ENCODE measurements around the gene APBB3.

The APBB3 gene

GRCh38 chr5:140551872-140552271 is 12.5 kb downstream of the APBB3 start:
- no peak for DNase-seq

DNA sequence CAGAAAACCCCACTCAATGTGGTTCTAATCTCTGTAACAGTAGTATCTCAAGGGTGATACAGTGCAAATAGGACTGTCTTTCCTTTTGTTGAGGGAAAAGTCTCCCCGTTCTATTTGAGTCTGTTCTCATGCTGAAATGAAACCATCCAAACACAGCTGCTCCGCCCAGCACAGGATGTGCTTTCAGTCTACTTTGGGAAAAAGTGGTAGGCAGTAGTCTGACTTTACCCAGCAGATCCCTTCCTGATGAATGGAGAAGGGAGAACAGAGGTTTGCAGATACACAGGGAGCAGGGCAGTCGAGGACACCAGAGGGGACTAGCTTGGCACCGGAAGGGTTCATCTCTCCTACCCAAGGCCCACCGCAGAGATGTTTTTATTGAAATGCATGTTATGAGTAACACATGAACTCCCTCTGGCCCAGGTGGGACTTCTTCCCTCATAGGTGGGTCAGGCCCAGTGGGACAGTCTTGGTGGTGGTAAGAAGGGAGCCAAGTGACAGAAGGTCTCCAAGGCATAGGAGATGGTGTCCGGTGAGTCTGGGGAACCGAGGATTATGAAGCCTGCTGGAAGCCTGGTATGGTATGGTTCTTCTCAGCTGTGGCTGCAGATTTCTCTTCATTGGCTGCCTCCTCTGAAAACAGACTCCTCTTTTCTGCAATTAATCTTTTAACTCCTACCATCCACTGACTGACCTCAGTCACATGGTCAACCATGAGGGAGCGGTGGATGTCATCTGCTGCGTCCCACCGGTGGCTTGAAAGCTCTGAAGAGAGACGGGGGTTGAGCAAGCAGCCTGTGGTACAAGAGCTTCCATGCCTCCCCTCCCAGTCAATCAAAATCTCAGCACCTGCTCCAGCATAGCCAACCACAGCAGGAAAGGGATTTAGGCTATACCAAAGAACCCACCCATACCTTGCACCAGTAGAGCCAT is 14.0 kb downstream of the APBB3 start:
- no peak for DNase-seq

GRCh38 chr5:140549237-140550144 is 14.9 kb downstream of the APBB3 start:
- DNase-seq = peak; percentile 79 to 86

- no peak for DNase-seq
These were observed 15.6 kb downstream of the APBB3 start for GRCh38 chr5:140548791-140549190.

DNA sequence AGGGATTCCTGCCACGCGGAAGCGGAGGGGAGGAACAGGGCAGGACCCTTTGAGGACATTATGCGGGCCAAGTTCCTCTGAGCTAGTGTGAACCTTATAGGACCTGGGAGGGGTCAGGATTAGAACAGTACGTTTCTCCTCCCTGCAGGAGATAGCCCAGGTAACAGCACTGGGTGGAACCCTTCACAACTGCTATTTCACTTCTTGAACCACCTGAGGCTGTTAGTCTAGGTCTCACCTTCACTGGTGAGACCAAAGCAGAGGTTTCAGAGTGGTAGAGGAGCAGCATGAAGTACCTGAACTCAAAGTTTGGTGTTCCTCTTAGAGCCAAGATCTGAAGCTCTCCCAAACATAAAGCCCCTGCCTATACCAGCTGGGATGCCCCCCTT is 16.1 kb downstream of the APBB3 start:
- no peak for DNase-seq

GRCh38 chr5:140547508-140548299 is 16.7 kb downstream of the APBB3 start, which contains the start of gene EIF4EBP3:
Gene EIF4EBP3, plus strand, starts transcription at chr5:140547662. Its CDS starts 76 bp downstream, at chr5:140547738.
- peak; percentile 83 to 85 for DNase-seq

DNA sequence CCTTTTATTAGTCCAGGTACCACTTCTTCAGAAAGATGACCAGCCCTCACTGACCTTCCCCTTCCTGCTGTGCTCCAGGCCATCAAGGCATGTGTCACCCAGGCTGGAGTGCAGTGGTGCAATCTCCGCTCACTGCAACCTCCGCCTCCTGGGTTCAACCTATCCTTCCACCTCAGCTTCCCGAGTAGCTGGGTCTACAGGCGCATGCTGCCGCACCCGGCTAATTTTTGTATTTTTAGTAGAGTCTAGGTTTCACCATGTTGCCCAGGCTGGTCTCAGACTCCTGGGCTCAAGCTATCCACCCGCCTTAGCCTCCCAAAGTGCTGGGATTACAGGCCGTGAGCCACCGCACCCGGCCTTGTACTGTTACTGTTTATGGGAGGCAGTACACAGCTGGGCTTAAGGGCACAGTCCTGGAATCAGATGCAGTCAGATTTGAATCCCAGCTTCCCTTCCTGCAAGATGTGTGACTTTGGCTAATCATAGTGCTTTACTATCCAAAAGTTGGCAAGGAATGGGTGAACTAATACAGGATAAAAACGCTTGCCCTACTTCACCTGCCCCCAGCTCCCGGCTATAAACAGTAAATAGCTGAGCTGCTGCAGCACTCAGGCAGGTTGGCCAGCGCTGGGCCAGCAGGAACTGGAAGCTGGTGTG is 17.4 kb downstream of the APBB3 start:
- no peak for DNase-seq

DNA sequence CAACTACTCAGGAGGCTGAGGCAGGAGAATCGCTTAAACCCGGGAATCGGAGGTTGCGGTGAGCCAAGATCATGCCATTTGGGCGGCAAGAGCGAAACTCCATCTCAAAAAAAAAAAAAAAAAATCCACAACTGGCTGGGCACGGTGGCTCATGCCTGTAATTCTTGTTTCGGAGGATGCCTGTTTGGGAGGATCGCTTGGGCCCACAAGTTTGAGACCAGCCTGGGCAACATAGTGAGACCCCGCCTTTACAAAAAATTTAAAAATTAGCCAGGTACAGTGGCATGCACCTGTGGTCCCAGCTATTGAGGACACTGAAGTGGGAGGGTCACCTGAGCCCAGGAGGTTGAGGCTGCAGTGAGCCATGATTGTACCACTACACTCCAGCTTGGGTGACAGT is 18.8 kb downstream of the APBB3 start:
- DNase-seq = no peak

- DNase-seq = no peak
These were observed 19.4 kb downstream of the APBB3 start for GRCh38 chr5:140544986-140545385.

GRCh38 chr5:140542972-140543371 is 21.4 kb downstream of the APBB3 start:
- no peak for DNase-seq

DNA sequence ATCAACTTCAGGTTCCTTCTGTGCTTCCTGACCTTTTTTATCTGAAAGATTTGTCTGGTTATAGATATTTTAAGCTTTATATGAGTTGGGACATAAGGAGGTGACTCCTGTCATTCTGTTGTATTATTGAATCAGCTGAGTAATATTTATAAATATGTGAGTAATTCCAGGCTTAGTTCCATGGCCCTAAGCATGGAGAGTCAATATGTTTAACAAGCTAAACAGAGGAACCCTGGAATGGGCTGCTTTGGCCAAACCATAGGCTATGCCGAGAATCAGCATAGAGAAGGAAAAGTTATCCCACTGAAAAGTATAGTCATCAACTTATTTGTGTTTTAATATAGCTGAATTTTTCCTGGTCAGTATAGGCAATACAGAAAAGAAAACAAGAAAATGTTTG is 24.2 kb downstream of the APBB3 start:
- DNase-seq = no peak

- no peak for DNase-seq
These were observed 40.4 kb downstream of the APBB3 start for GRCh38 chr5:140524003-140524402.

- DNase-seq = no peak
These were observed 51.3 kb downstream of the APBB3 start for GRCh38 chr5:140513124-140513523.

- DNase-seq = no peak
These were observed 54.5 kb downstream of the APBB3 start for GRCh38 chr5:140509898-140510297.

Data from AML-193 (cell line).